Neural cell (in vitro differentiated cells): Measurements from ENCODE around the gene ADCK2. TPM values are rescaled to one million over a fixed set of nuclear protein-coding genes. Genes with fewer than 3 reads are reported as not detected.

Source experiments
- H2AFZ ChIP-seq: fragments of 200-600, 300-800 bp; sonication (generic), shearing (Covaris generic); 2 replicates; pipeline ENCODE4 v1.6.0; 2014; ENCODE audit warnings: low read depth, mild to moderate bottlenecking, antibody characterized with exemption, low read length, moderate library complexity
- H3F3A ChIP-seq: fragments of 200-600 bp; shearing (Covaris generic); 2 replicates; pipeline ENCODE4 v1.6.1; 2016; ENCODE audit warnings: mild to moderate bottlenecking, moderate library complexity, mixed read lengths, antibody characterized with exemption, low read length; ENCODE audit not compliant: insufficient read depth, poor library complexity, severe bottlenecking
- H3K27ac ChIP-seq: fragments of 200-600, 300-800 bp; sonication (generic), shearing (Covaris generic); 2 replicates; pipeline ENCODE4 v1.5.1; 2014; ENCODE audit warnings: mild to moderate bottlenecking, low read length, moderate library complexity
- H3K27me3 ChIP-seq: fragments of 300-800, 200-600 bp; sonication (generic), shearing (Covaris generic); 2 replicates; pipeline ENCODE4 v1.6.0; 2014; ENCODE audit warnings: mild to moderate bottlenecking, low read depth, low read length, moderate library complexity; ENCODE audit not compliant: insufficient read depth
- H3K36me3 ChIP-seq: fragments of 300-800, 200-600 bp; sonication (generic), shearing (Covaris generic); 2 replicates; pipeline ENCODE4 v1.5.1; 2014; ENCODE audit warnings: mild to moderate bottlenecking, antibody characterized with exemption, low read length, moderate library complexity; ENCODE audit not compliant: insufficient read depth
- H3K4me2 ChIP-seq: fragments of 300-800, 200-600 bp; sonication (generic), shearing (Covaris generic); 2 replicates; pipeline ENCODE4 v1.6.0; 2014; ENCODE audit warnings: mild to moderate bottlenecking, low read length
- H3K4me3 ChIP-seq: fragments of 300-800, 200-600 bp; sonication (generic), shearing (Covaris generic); 2 replicates; pipeline ENCODE4 v1.5.1; 2014; ENCODE audit warnings: mild to moderate bottlenecking, low read length, moderate library complexity
- H3K79me2 ChIP-seq: fragments of 200-600 bp; shearing (Covaris generic); replicated peaks from 2 replicates; pipeline ENCODE4 v1.6.0; 2014; ENCODE audit warnings: mild to moderate bottlenecking, low read length, moderate library complexity; ENCODE audit not compliant: insufficient read depth
- H3K9ac ChIP-seq: fragments of 300-800, 200-600 bp; sonication (generic), shearing (Covaris generic); 2 replicates; pipeline ENCODE4 v1.6.1; 2016; ENCODE audit warnings: mild to moderate bottlenecking, low read length, mixed read lengths
- H3K9me2 ChIP-seq: fragments of 200-600 bp; shearing (Covaris generic); 2 replicates; pipeline ENCODE4 v1.6.1; 2016; ENCODE audit warnings: mild to moderate bottlenecking, low read length, mixed read lengths; ENCODE audit not compliant: insufficient read depth
- H3K9me3 ChIP-seq: fragments of 200-600, 300-800 bp; sonication (generic), shearing (Covaris generic); 2 replicates; pipeline ENCODE4 v1.6.1; 2016; ENCODE audit warnings: mild to moderate bottlenecking, mixed run types, low read length, moderate library complexity, mixed read lengths
- H4K20me1 ChIP-seq: fragments of 200-600 bp; shearing (Covaris generic); 2 replicates; pipeline ENCODE4 v1.6.1; 2016; ENCODE audit warnings: mild to moderate bottlenecking, mixed run types; ENCODE audit not compliant: insufficient read depth
- CTCF ChIP-seq: fragments of 450-650 bp; IDR thresholded peaks from 2 replicates; pipeline ENCODE4 v1.5.1; 2014; ENCODE audit warnings: antibody characterized with exemption, mild to moderate bottlenecking, moderate library complexity; ENCODE audit not compliant: poor library complexity, severe bottlenecking
- EP300 ChIP-seq: fragments of 450-650 bp; conservative IDR thresholded peaks from 2 replicates; pipeline ENCODE4 v1.6.1; 2014; ENCODE audit warnings: antibody characterized with exemption, mild to moderate bottlenecking, moderate library complexity; ENCODE audit not compliant: poor library complexity, severe bottlenecking
- EZH2 ChIP-seq: fragments of 200-600, 300-800 bp; shearing (Covaris generic), sonication (generic); IDR thresholded peaks from 2 replicates; pipeline ENCODE4 v1.6.1; 2014; ENCODE audit warnings: antibody characterized with exemption, low read length, borderline replicate concordance, mild to moderate bottlenecking; ENCODE audit not compliant: insufficient read depth, poor library complexity, severe bottlenecking
- MXI1 ChIP-seq: fragments of 450-650 bp; conservative IDR thresholded peaks from 2 replicates; pipeline ENCODE4 v1.6.1; 2014; ENCODE audit warnings: antibody characterized with exemption, mild to moderate bottlenecking; ENCODE audit not compliant: poor library complexity, severe bottlenecking
- POLR2AphosphoS5 ChIP-seq: IDR thresholded peaks from 2 replicates; pipeline ENCODE4 v1.6.1; 2012
- RAD21 ChIP-seq: fragments of 450-650 bp; conservative IDR thresholded peaks from 2 replicates; pipeline ENCODE4 v1.6.1; 2014; ENCODE audit warnings: antibody characterized with exemption, mild to moderate bottlenecking, moderate library complexity
- REST ChIP-seq: IDR thresholded peaks from 2 replicates; pipeline ENCODE4 v1.6.1; 2012; ENCODE audit warnings: borderline replicate concordance
- SMC3 ChIP-seq: fragments of 450-650 bp; conservative IDR thresholded peaks from 2 replicates; pipeline ENCODE4 v1.6.1; 2014; ENCODE audit warnings: antibody characterized with exemption, mild to moderate bottlenecking, moderate library complexity; ENCODE audit not compliant: poor library complexity
- TAF1 ChIP-seq: IDR thresholded peaks from 2 replicates; pipeline ENCODE4 v1.6.1; 2012; ENCODE audit warnings: low read depth
- polyA plus RNA-seq: library from polyadenylated mRNA; depleted of rRNA; stranded (reverse); fragments of >200 nt; gene quantifications from 2 replicates; pipeline ENCODE4 v1.2.3, GENCODE V29; 2014

ADCK2 gene
- polyA plus RNA-seq, 1 donor from 2014 or later = 20.2 TPM

GRCh38 chr7:140686921-140687320 lies 14.2 kb downstream of the ADCK2 start:
- no peaks in the 10 kb centered on the region for H4K20me1 ChIP-seq
- no peak overlapping the region for H3K4me2 ChIP-seq
- no peak overlapping the region for H3K9ac ChIP-seq
- H3K27me3 ChIP-seq = no peaks in the 10 kb centered on the region
- no peak overlapping the region for H3K4me3 ChIP-seq
- no peaks in the 10 kb centered on the region for H3K9me3 ChIP-seq
- H3K9me2 ChIP-seq = no peaks in the 10 kb centered on the region
- no peak overlapping the region for H2AFZ ChIP-seq
- H3F3A ChIP-seq = no peaks in the 10 kb centered on the region
- TF ChIP-seq CTCF (no peak), SMC3 (no peak), TAF1 (no peak), RAD21 (no peak), EP300 (no peak), MXI1 (no peak), POLR2AphosphoS5 (no peak), REST (no peak), EZH2 (no peak)
- no peaks in the 10 kb centered on the region for H3K79me2 ChIP-seq
- H3K27ac ChIP-seq = no peak overlapping the region
- H3K36me3 ChIP-seq = no peaks in the 10 kb centered on the region

- Histone ChIP-seq H3K4me2 (no peak overlapping the region), H3K36me3 (no peaks in the 10 kb centered on the region), H3K9me2 (no peaks in the 10 kb centered on the region), H2AFZ (no peak overlapping the region), H3K27me3 (no peaks in the 10 kb centered on the region), H3F3A (no peaks in the 10 kb centered on the region), H3K9ac (no peak overlapping the region), H3K4me3 (no peak overlapping the region), H4K20me1 (no peaks in the 10 kb centered on the region), H3K9me3 (no peaks in the 10 kb centered on the region), H3K79me2 (no peaks in the 10 kb centered on the region), H3K27ac (no peak overlapping the region)
- no peak for TF ChIP-seq EZH2
- TF ChIP-seq RAD21 = no peak
- no peak for TF ChIP-seq EP300
- no peak for TF ChIP-seq MXI1
- no peak for TF ChIP-seq REST
- TF ChIP-seq SMC3 = no peak
- TF ChIP-seq TAF1 = no peak
- no peak for TF ChIP-seq CTCF
- TF ChIP-seq POLR2AphosphoS5 = no peak
These were observed 15.6 kb downstream of the ADCK2 start for GRCh38 chr7:140688341-140688740.
